DMS153 (cell line): ENCODE measurements around the gene NAALAD2.
A peak's percentile ranks its signal among the peaks of the same experiment; 100 is the strongest.
"Not testable (repeated sequence)": the region's sequence is repeated elsewhere in the genome, so short reads cannot be mapped to it uniquely, and the experiment has no call there.

ENCODE experiments used
- DNase-seq: peaks from one replicate; lab custom pipeline; 2025; lab: John Stamatoyannopoulos, UW

Gene NAALAD2

GRCh38 chr11:90192869-90193582 lies 58.6 kb downstream of the NAALAD2 start:
- DNase-seq, result no peak

GRCh38 chr11:90197377-90197776 lies 62.9 kb downstream of the NAALAD2 start:
- DNase-seq, result no peak

GRCh38 chr11:90202342-90202741 lies 67.9 kb downstream of the NAALAD2 start:
- DNase-seq, result no peak

GRCh38 chr11:90204407-90204806 lies 69.9 kb downstream of the NAALAD2 start:
- DNase-seq, result no peak

GRCh38 chr11:90204832-90205646 lies 70.6 kb downstream of the NAALAD2 start:
- DNase-seq, result peak; percentile 10

GRCh38 chr11:90207992-90208391 lies 73.5 kb downstream of the NAALAD2 start:
- not testable (repeated sequence) for DNase-seq

- no peak for DNase-seq
These were observed 74.4 kb downstream of the NAALAD2 start for GRCh38 chr11:90208857-90209256.

GRCh38 chr11:90213322-90213721 lies 78.9 kb downstream of the NAALAD2 start:
- DNase-seq, result no peak

- no peak for DNase-seq
These were observed 82.1 kb downstream of the NAALAD2 start for GRCh38 chr11:90216611-90217010.

- DNase-seq, result no peak
These were observed 84.1 kb downstream of the NAALAD2 start for GRCh38 chr11:90218606-90219005.

- DNase-seq, result no peak
These were observed 85.0 kb downstream of the NAALAD2 start for GRCh38 chr11:90219438-90219837.

- DNase-seq, result no peak
These were observed 85.9 kb downstream of the NAALAD2 start for GRCh38 chr11:90220391-90220790.

- no peak for DNase-seq
These were observed 87.5 kb downstream of the NAALAD2 start for GRCh38 chr11:90221803-90222458.

GRCh38 chr11:90222459-90223247 lies 88.2 kb downstream of the NAALAD2 start, which contains the start of gene CHORDC1:
Gene CHORDC1 (minus strand): TSS chr11:90223049. CDS start chr11:90222954, 95 bp downstream.
- DNase-seq, result peak; percentile 86

GRCh38 chr11:90223248-90223585 lies 88.8 kb downstream of the NAALAD2 start:
- no peak for DNase-seq

GRCh38 chr11:90228056-90228455 lies 93.6 kb downstream of the NAALAD2 start:
- no peak for DNase-seq

- no peak for DNase-seq
These were observed 95.3 kb downstream of the NAALAD2 start for GRCh38 chr11:90229791-90230190.

- no peak for DNase-seq
These were observed 100.5 kb downstream of the NAALAD2 start for GRCh38 chr11:90234977-90235376.

GRCh38 chr11:90235526-90235925 lies 101.1 kb downstream of the NAALAD2 start:
- no peak for DNase-seq

- no peak for DNase-seq
These were observed 102.5 kb downstream of the NAALAD2 start for GRCh38 chr11:90237004-90237403.

- DNase-seq, result not testable (repeated sequence)
These were observed 105.6 kb downstream of the NAALAD2 start for GRCh38 chr11:90239967-90240636.
